GM06990 (cell line): ENCODE results near the gene ELL.

Source experiments
- DNase-seq: peaks from one replicate; pipeline ENCODE4 v3.0.0-alpha.2; 2011; ENCODE audit not compliant: insufficient read length; ENCODE audit errors: extremely low read depth
- H3K27me3 ChIP-seq: replicated peaks from 2 replicates; pipeline ENCODE4 v1.6.0; 2011; ENCODE audit warnings: low read length; ENCODE audit not compliant: control insufficient read depth, insufficient read depth
- H3K36me3 ChIP-seq: 2 replicates; pipeline ENCODE4 v1.5.1; 2011; ENCODE audit warnings: low read length; ENCODE audit not compliant: control insufficient read depth, insufficient read depth
- H3K4me3 ChIP-seq: replicated peaks from 2 replicates; pipeline ENCODE4 v1.5.1; 2011; ENCODE audit warnings: low read depth, mild to moderate bottlenecking, control low read depth, low read length
- CTCF ChIP-seq: IDR thresholded peaks from 2 replicates; pipeline ENCODE4 v1.5.1; 2011; ENCODE audit warnings: low read length, control low read depth, mild to moderate bottlenecking, inconsistent platforms; ENCODE audit not compliant: insufficient read depth, poor library complexity, severe bottlenecking

The ELL gene

GRCh38 chr19:18536475-18536874 is 14.6 kb upstream of the ELL start:
- Histone ChIP-seq H3K36me3 (peaks cover 34% of the 10 kb centered on the region), H3K4me3 (no peak overlapping the region), H3K27me3 (no peaks in the 10 kb centered on the region)
- TF ChIP-seq CTCF = no peak
- no peak for DNase-seq

DNA sequence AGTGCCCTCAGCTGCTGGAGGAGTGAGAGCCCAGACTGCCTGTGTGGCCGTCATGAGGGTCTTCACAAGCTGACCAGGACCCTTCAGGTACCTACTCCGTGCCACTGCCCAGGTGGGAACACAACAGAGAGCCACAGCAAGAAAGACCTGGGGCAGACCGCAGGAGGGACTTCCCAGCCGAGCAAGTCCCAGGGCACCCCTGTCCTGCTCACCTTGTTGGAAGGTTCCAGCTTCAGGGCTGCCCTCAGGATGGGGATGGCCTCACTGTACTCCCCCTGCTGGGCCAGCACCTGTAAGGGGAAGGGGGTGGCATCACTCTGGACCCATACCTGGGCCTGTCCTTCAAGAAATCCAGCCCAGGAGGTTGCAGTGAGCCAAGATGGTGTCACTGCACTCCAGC is 11.2 kb upstream of the ELL start:
- no peak for TF ChIP-seq CTCF
- H3K27me3 ChIP-seq = no peaks in the 10 kb centered on the region
- H3K36me3 ChIP-seq = peaks cover 22% of the 10 kb centered on the region
- H3K4me3 ChIP-seq = no peak overlapping the region
- no peak for DNase-seq

GRCh38 chr19:18532168-18532890 is 10.5 kb upstream of the ELL start:
- peaks cover 19% of the 10 kb centered on the region for H3K36me3 ChIP-seq
- no peak for DNase-seq
- no peak for TF ChIP-seq CTCF
- no peak overlapping the region for H3K4me3 ChIP-seq
- H3K27me3 ChIP-seq = no peaks in the 10 kb centered on the region

GRCh38 chr19:18531485-18531884 is 9.6 kb upstream of the ELL start:
- no peak for TF ChIP-seq CTCF
- Histone ChIP-seq H3K27me3 (no peaks in the 10 kb centered on the region), H3K4me3 (no peak overlapping the region), H3K36me3 (peaks cover 15% of the 10 kb centered on the region)
- DNase-seq = no peak

GRCh38 chr19:18529782-18530181 is 7.9 kb upstream of the ELL start:
- no peak for TF ChIP-seq CTCF
- Histone ChIP-seq H3K4me3 (no peak overlapping the region), H3K27me3 (no peaks in the 10 kb centered on the region), H3K36me3 (peaks cover 8% of the 10 kb centered on the region)
- DNase-seq = no peak

GRCh38 chr19:18526316-18526715 is 4.4 kb upstream of the ELL start:
- TF ChIP-seq CTCF = no peak
- no peaks in the 10 kb centered on the region for H3K27me3 ChIP-seq
- 0 out of 2 replicates have a peak, but pooled peaks cover 2% of the 10 kb centered on the region for H3K36me3 ChIP-seq
- H3K4me3 ChIP-seq = no peak overlapping the region
- DNase-seq = no peak
